ENCODE results near the gene HSPA2. TPM values are rescaled to one million over a fixed set of nuclear protein-coding genes. Genes with fewer than 3 reads are reported as not detected.
A peak's percentile ranks its signal among the peaks of the same experiment; 100 is the strongest.

Gene HSPA2
- 23.9 and 25.6 TPM in 2 replicates for total RNA-seq

DNA sequence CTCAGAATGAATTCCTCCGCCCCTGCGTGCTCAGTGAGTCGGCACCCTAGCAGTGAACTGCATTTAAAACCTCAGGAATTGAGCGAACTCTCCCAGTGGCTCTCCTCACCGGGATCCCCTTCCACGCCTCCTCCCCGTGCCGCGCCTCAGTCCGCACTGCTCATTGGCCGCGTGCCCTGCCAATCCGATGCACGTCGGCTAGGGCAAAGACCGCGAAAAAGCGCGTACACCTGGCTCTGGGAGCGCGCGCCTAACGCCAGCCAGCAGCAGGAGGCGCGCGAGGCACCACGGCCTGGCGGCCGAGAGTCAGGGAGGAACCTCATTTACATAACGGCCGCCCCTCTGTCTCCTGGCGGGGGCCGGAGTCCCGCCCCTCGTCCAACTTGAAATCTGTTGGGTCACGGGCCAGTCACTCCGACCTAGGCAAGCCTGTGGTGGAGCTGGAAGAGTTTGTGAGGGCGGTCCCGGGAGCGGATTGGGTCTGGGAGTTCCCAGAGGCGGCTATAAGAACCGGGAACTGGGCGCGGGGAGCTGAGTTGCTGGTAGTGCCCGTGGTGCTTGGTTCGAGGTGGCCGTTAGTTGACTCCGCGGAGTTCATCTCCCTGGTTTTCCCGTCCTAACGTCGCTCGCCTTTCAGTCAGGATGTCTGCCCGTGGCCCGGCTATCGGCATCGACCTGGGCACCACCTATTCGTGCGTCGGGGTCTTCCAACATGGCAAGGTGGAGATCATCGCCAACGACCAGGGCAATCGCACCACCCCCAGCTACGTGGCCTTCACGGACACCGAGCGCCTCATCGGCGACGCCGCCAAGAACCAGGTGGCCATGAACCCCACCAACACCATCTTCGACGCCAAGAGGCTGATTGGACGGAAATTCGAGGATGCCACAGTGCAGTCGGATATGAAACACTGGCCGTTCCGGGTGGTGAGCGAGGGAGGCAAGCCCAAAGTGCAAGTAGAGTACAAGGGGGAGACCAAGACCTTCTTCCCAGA lies at the start of gene HSPA2:
HSPA2 (plus strand) TSS at position 534 of the 995 bp plus-strand sequence; CDS start at position 643, 109 bp downstream.
- peak within 1 kb of the TSS; percentile 62 for H3K4me3 ChIP-seq (ENCODE audit: low read depth, low read length)
- peak; percentile 78 for DNase-seq (ENCODE audit: low read depth)
- TF ChIP-seq, protein P1, sequence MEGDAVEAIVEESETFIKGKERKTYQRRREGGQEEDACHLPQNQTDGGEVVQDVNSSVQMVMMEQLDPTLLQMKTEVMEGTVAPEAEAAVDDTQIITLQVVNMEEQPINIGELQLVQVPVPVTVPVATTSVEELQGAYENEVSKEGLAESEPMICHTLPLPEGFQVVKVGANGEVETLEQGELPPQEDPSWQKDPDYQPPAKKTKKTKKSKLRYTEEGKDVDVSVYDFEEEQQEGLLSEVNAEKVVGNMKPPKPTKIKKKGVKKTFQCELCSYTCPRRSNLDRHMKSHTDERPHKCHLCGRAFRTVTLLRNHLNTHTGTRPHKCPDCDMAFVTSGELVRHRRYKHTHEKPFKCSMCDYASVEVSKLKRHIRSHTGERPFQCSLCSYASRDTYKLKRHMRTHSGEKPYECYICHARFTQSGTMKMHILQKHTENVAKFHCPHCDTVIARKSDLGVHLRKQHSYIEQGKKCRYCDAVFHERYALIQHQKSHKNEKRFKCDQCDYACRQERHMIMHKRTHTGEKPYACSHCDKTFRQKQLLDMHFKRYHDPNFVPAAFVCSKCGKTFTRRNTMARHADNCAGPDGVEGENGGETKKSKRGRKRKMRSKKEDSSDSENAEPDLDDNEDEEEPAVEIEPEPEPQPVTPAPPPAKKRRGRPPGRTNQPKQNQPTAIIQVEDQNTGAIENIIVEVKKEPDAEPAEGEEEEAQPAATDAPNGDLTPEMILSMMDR (conservative IDR thresholded peaks at IDR 0.05; ENCODE audit: low read depth, low read length) = peak; percentile 78

DNA sequence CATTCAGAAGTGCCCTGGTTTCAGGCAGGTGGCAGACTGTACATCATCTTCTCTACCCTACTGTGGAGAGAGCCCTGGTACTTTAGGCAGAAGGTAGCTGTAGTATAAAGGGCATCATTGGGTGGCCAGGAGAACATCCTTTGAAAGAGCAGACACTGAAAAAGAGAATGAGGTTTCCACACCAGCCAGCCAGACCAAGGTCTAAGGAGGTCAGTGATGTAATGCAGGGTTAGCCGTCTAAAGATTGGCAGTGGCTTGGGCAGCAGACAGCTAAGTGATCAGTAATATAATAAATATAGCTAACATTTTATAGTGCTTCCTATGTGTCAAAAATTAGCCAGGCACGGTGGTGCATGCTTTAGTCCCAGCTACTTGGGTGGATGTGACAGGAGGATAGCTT lies 48.9 kb upstream of the HSPA2 start:
- no peak overlapping the region for H3K4me3 ChIP-seq (ENCODE audit: low read depth, low read length)
- no peak for DNase-seq (ENCODE audit: low read depth)
- TF ChIP-seq, protein P1 (conservative IDR thresholded peaks at IDR 0.05; ENCODE audit: low read depth, low read length) = no peak

DNA sequence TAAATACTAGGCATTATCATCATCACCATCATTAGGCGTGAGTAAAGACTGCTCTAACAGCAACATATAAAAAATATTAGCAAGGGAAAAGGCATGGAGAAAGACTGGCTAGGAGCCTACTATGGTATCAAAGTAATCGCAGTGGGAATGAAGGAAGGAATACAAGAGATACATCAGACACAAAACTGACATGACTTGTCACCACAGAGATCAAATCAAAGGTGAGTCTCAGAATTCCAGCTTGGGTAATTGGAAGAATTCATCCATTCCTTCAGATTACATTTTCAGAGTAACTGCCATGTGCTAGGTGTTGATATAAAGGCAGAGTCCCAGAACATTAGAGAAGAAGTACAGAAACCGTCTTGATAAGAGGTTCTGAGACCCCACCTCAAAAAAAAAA lies 47.1 kb upstream of the HSPA2 start:
- TF ChIP-seq, protein P1 (conservative IDR thresholded peaks at IDR 0.05; ENCODE audit: low read depth, low read length) = no peak
- H3K4me3 ChIP-seq (ENCODE audit: low read depth, low read length) = no peak overlapping the region
- DNase-seq (ENCODE audit: low read depth) = no peak

DNA sequence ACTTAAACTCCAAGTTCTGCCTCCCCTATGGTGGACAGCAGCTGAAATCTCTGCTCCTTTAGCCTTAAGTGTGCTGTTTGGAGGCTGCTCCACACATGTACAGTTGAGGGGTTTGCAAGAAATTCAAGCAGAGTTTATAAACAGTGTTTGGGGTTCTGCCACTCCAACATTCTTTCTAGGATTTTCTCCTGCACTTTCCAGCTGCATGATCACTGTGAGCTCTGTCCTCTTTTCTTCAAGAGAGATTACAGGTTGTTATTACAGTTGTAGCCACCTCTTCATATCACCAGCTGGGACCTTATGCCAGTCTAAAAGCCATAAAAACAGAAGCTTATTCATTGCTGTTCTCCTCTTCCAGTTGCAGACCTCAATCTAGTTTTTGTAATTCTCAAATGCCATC lies 45.3 kb upstream of the HSPA2 start:
- H3K4me3 ChIP-seq (ENCODE audit: low read depth, low read length) = no peak overlapping the region
- DNase-seq (ENCODE audit: low read depth) = no peak
- TF ChIP-seq, protein P1 (conservative IDR thresholded peaks at IDR 0.05; ENCODE audit: low read depth, low read length) = no peak

DNA sequence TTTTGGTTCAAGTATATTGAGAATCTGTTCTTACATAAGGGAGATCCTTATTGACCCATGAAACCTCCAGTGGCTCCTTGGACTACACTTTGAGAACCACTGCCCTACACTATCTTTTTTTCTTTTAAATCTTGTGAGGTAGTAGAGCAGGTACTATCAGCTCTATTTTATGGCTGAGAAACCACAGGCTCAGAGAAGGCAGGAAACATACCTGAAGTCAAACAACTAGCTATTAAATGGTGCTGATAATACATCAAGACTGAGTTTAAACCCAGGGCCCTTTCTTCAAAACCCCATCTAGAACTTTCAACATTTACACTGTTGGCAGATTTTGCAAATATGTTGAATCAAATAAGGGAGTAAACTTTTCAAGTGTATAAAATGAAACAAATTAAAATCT lies 43.8 kb upstream of the HSPA2 start:
- DNase-seq (ENCODE audit: low read depth) = no peak
- H3K4me3 ChIP-seq (ENCODE audit: low read depth, low read length) = no peak overlapping the region
- TF ChIP-seq, protein P1 (conservative IDR thresholded peaks at IDR 0.05; ENCODE audit: low read depth, low read length) = no peak

DNA sequence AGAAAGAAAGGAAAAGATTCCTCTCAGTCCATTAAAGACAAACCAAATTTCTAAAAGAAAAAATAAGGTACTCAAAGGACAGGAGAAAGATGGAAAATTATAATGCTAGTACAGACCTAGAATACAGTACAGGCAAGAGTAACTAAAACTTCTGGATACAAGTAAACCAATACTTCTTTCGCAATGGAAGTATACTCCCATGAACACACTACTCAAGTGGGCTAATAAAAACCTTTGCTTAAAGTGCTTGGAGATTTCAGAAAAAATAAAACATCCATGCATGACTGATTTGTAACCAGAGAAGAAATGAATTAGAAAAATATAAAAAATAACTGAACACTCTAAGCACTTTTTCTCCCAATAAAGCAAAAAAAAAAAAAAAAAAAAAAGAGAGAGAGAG lies 40.5 kb upstream of the HSPA2 start:
- TF ChIP-seq, protein P1 (conservative IDR thresholded peaks at IDR 0.05; ENCODE audit: low read depth, low read length) = no peak
- no peak for DNase-seq (ENCODE audit: low read depth)

More for the DNA sequence above, 40.5 kb upstream of the HSPA2 start:
- no peak overlapping the region for H3K4me3 ChIP-seq (ENCODE audit: low read depth, low read length)

Measured in epithelial cell of proximal tubule (primary cell).